Liver (tissue), 9 donors: ENCODE data around the gene PITPNB. TPM values are rescaled to one million over a fixed set of nuclear protein-coding genes. Genes with fewer than 3 reads are reported as not detected.
A peak's percentile ranks its signal among the peaks of the same experiment; 100 is the strongest.

ENCODE experiments used
- DNase-seq: peaks from one replicate; pipeline ENCODE4 v3.0.0-alpha.2; 2017; ENCODE audit warnings: low spot score
- H3K27ac ChIP-seq, 2 donors: one replicate each; pipeline ENCODE4 v1.7.0; 2013; ENCODE audit warnings: inconsistent platforms in 2 of 2, low read length in 2 of 2, control low read depth in 1 of 2, low read depth in 1 of 2, mild to moderate bottlenecking in 1 of 2
- H3K27me3 ChIP-seq, 4 donors: one replicate each; pipeline versions ENCODE4 v1.6.1 to v1.7.0; 2013; ENCODE audit warnings: low read length in 3 of 4, inconsistent platforms in 1 of 4, mild to moderate bottlenecking in 1 of 4, moderate library complexity in 1 of 4; ENCODE audit not compliant: control insufficient read depth in 4 of 4, insufficient read depth in 4 of 4
- H3K36me3 ChIP-seq, 4 donors: one replicate each; pipeline versions ENCODE4 v1.6.1 to v1.7.0; 2013; ENCODE audit warnings: low read length in 3 of 4, mild to moderate bottlenecking in 3 of 4, low read depth in 1 of 4, moderate library complexity in 1 of 4; ENCODE audit not compliant: control insufficient read depth in 4 of 4, insufficient read depth in 3 of 4
- H3K4me1 ChIP-seq, 4 donors: one replicate each; pipeline versions ENCODE4 v1.6.1 to v1.7.0; 2013; ENCODE audit warnings: low read length in 3 of 4, mild to moderate bottlenecking in 3 of 4, moderate library complexity in 1 of 4; ENCODE audit not compliant: control insufficient read depth in 4 of 4, insufficient read depth in 4 of 4
- H3K4me3 ChIP-seq, 3 donors: one replicate each; pipeline versions ENCODE4 v1.6.1 to v1.7.0; 2013; ENCODE audit warnings: low read length in 3 of 3, control low read depth in 1 of 3, low read depth in 1 of 3, mild to moderate bottlenecking in 1 of 3
- H3K9ac ChIP-seq, 2 donors: one replicate each; pipeline ENCODE4 v1.7.0; 2013; ENCODE audit warnings: low read length in 2 of 2, mild to moderate bottlenecking in 2 of 2, moderate library complexity in 2 of 2, control low read depth in 1 of 2, low read depth in 1 of 2
- H3K9me3 ChIP-seq, 4 donors: one replicate each; pipeline versions ENCODE4 v1.6.1 to v1.7.0; 2013; ENCODE audit warnings: low read length in 3 of 4; ENCODE audit not compliant: control insufficient read depth in 4 of 4
- ATF3 ChIP-seq: IDR thresholded peaks from 2 replicates; pipeline ENCODE4 v1.6.1; 2016; ENCODE audit warnings: antibody characterized with exemption
- EGR1 ChIP-seq, 2 donors: IDR thresholded peaks; 2 replicates each; pipeline ENCODE4 v1.6.1; 2016 to 2018; ENCODE audit warnings: antibody characterized with exemption in 2 of 2, low read depth in 2 of 2
- FOXA1 ChIP-seq: IDR thresholded peaks from 2 replicates; pipeline ENCODE4 v1.6.1; 2016; ENCODE audit warnings: antibody characterized with exemption
- FOXA2 ChIP-seq: IDR thresholded peaks from 2 replicates; pipeline ENCODE4 v1.6.1; 2016; ENCODE audit warnings: antibody characterized with exemption
- GABPA ChIP-seq, 2 donors: IDR thresholded peaks in 1 of 2; conservative IDR thresholded peaks in 1 of 2; 2 replicates each; pipeline ENCODE4 v1.6.1; 2016; ENCODE audit warnings: antibody characterized with exemption in 2 of 2, mild to moderate bottlenecking in 1 of 2, moderate library complexity in 1 of 2
- HNF4A ChIP-seq, 2 donors: conservative IDR thresholded peaks; 2 replicates each; pipeline ENCODE4 v1.6.1; 2016; ENCODE audit warnings: antibody characterized with exemption in 2 of 2, mild to moderate bottlenecking in 2 of 2
- HNF4G ChIP-seq: IDR thresholded peaks from 2 replicates; pipeline ENCODE4 v1.6.1; 2016; ENCODE audit warnings: antibody characterized with exemption
- JUND ChIP-seq, 2 donors: IDR thresholded peaks; 2 replicates each; pipeline ENCODE4 v1.6.1; 2016; ENCODE audit warnings: antibody characterized with exemption in 2 of 2
- NR2F2 ChIP-seq: IDR thresholded peaks from 2 replicates; pipeline ENCODE4 v1.6.1; 2016; ENCODE audit warnings: antibody characterized with exemption
- RAD21 ChIP-seq, 2 donors: IDR thresholded peaks; 2 replicates each; pipeline ENCODE4 v1.6.1; 2016; ENCODE audit warnings: antibody characterized with exemption in 2 of 2, mild to moderate bottlenecking in 2 of 2
- REST ChIP-seq: IDR thresholded peaks from 2 replicates; pipeline ENCODE4 v1.6.1; 2016; ENCODE audit warnings: antibody characterized with exemption, mild to moderate bottlenecking
- RXRA ChIP-seq, 2 donors: IDR thresholded peaks; 2 replicates each; pipeline ENCODE4 v1.6.1; 2017 to 2018; ENCODE audit warnings: antibody characterized with exemption in 2 of 2, mild to moderate bottlenecking in 1 of 2
- SP1 ChIP-seq: IDR thresholded peaks from 2 replicates; pipeline ENCODE4 v1.6.1; 2018; ENCODE audit warnings: antibody characterized with exemption, mild to moderate bottlenecking
- YY1 ChIP-seq: IDR thresholded peaks from 2 replicates; pipeline ENCODE4 v1.6.1; 2016; ENCODE audit warnings: antibody characterized with exemption, mild to moderate bottlenecking
- ZBTB33 ChIP-seq: IDR thresholded peaks from 2 replicates; pipeline ENCODE4 v1.6.1; 2016; ENCODE audit warnings: antibody characterized with exemption
- WGBS: extraction: QIAGEN DNeasy Blood & Tissue Kit; methylation state at CpG from one replicate; pipeline ENCODE4 v1.1.7; 2013; 5-methylcytosine and 5-hydroxymethylcytosine counted together
- polyA plus RNA-seq, 2 donors: library from polyadenylated mRNA; stranded (reverse) in 1 of 2; unstranded in 1 of 2; fragments of 200-250 nt in 1 of 2; fragments of >200 nt in 1 of 2; fragmentation: Nextera tagmentation in 1 of 2; extraction: Ambion mirVana in 1 of 2; gene quantifications; one replicate each; pipeline versions ENCODE4 v1.2.1 to v1.2.3, GENCODE V29; 2013 to 2015
- total RNA-seq, 2 donors: library from RNA; depleted of rRNA; stranded (reverse); fragments of >200 nt; gene quantifications; one replicate each; pipeline ENCODE4 v1.2.3, GENCODE V29; 2014
- TF ChIP-seq, protein P1 (sequence below): IDR thresholded peaks from 2 replicates; pipeline ENCODE4 v1.6.1; 2016; ENCODE audit warnings: antibody characterized with exemption
- TF ChIP-seq, protein P2 (sequence below): fragments of 150-350 bp; IDR thresholded peaks from 2 replicates; pipeline ENCODE4 v1.5.1; 2017; ENCODE audit warnings: improper control_type of control experiment, low read depth, low read length; ENCODE audit not compliant: missing input control
- donor health status: healthy.
- donor health status: healthy.
- donor health status: healthy.
- donor health status: healthy.
- donor health status: healthy.

The PITPNB gene
- total and polyA plus RNA-seq, 4 donors = 18.4 to 57.4 (median 34.4) TPM

- whole genome bisulfite sequencing = 21% methylated on average over 1 of the region's 1 CpG
- H3K4me1 ChIP-seq = peaks cover 4 to 48% (median 43%) of the 10 kb centered on the region in 4 donors
- no peak for DNase-seq
- H3K27ac ChIP-seq = peak overlapping the region; percentile 83 to 90
- no peaks in the 10 kb centered on the region for H3K36me3 ChIP-seq
- no peak overlapping the region for H3K4me3 ChIP-seq
- H3K9ac ChIP-seq = peak overlapping the region; percentile 35 to 85
- TF ChIP-seq RXRA (IDR thresholded peaks at IDR 0.05) (no peak), JUND (IDR thresholded peaks at IDR 0.05) (no peak), FOXA1 (no peak), HNF4G (no peak)
- no peaks in the 10 kb centered on the region for H3K27me3 ChIP-seq
- H3K9me3 ChIP-seq = no peaks in the 10 kb centered on the region
Measured at GRCh38 chr22:27961680-27962079, 42.6 kb upstream of the PITPNB start.

DNA sequence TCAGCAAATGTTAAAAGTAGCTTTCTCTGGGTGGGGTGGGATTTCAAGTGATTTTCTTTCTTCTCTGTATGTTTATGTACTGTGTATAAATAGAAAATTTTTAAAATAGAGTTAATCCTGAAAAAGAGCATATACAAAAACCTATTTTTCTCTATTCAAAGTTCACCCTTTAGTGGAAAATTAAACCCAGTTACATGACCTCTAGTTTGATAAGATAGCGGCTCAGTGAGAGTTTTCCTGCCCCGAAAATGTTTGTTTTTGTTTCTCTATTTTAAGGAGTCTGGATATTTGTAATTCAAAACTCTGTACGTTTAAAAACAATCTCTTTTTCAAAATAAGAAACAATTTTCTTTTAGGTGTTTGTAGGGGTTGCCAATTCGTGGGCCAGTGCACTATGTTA lies 42.1 kb upstream of the PITPNB start:
- H3K9ac ChIP-seq = peak overlapping the region; percentile 35 to 85
- no peaks in the 10 kb centered on the region for H3K27me3 ChIP-seq
- TF ChIP-seq, protein P1, sequence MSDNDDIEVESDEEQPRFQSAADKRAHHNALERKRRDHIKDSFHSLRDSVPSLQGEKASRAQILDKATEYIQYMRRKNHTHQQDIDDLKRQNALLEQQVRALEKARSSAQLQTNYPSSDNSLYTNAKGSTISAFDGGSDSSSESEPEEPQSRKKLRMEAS = no peak
- TF ChIP-seq GABPA (IDR thresholded peaks at IDR 0.05 in 1 of 2, conservative IDR thresholded peaks at IDR 0.05 in 1 of 2) (no peak), EGR1 (IDR thresholded peaks at IDR 0.05; ENCODE audit: low read depth in 2 of 2) (peak in 1 of 2 donors; percentile 17), HNF4G (no peak), RAD21 (IDR thresholded peaks at IDR 0.05) (no peak), FOXA1 (no peak), JUND (IDR thresholded peaks at IDR 0.05) (peak in 1 of 2 donors; percentile 18), YY1 (no peak), NR2F2 (peak; percentile 45), RXRA (IDR thresholded peaks at IDR 0.05) (peak; percentile 54 to 77), ZBTB33 (peak; percentile 16), HNF4A (conservative IDR thresholded peaks at IDR 0.05) (peak; percentile 41 to 64), FOXA2 (no peak), ATF3 (no peak), REST (peak; percentile 40), SP1 (peak; percentile 31)
- TF ChIP-seq, protein P2, sequence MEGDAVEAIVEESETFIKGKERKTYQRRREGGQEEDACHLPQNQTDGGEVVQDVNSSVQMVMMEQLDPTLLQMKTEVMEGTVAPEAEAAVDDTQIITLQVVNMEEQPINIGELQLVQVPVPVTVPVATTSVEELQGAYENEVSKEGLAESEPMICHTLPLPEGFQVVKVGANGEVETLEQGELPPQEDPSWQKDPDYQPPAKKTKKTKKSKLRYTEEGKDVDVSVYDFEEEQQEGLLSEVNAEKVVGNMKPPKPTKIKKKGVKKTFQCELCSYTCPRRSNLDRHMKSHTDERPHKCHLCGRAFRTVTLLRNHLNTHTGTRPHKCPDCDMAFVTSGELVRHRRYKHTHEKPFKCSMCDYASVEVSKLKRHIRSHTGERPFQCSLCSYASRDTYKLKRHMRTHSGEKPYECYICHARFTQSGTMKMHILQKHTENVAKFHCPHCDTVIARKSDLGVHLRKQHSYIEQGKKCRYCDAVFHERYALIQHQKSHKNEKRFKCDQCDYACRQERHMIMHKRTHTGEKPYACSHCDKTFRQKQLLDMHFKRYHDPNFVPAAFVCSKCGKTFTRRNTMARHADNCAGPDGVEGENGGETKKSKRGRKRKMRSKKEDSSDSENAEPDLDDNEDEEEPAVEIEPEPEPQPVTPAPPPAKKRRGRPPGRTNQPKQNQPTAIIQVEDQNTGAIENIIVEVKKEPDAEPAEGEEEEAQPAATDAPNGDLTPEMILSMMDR = no peak
- H3K27ac ChIP-seq = peak overlapping the region; percentile 83 to 90
- H3K36me3 ChIP-seq = no peaks in the 10 kb centered on the region
- 27% methylated on average over 4 of the region's 4 CpGs for WGBS
- H3K9me3 ChIP-seq = no peaks in the 10 kb centered on the region
- no peak overlapping the region for H3K4me3 ChIP-seq
- DNase-seq = no peak
- peaks cover 4 to 48% (median 43%) of the 10 kb centered on the region in 4 donors for H3K4me1 ChIP-seq
